ENCODE data around the gene SLC9A8. TPM values are rescaled to one million over a fixed set of nuclear protein-coding genes. Genes with fewer than 3 reads are reported as not detected.

The SLC9A8 gene
- total and polyA plus RNA-seq, 2 donors (not counting 3 experiments of a cell fraction or from before 2014, with no cell fraction given), result 5.1 to 14.4 TPM

GRCh38 chr20:49835031-49835430 is 22.4 kb downstream of the SLC9A8 start:
- peaks cover 0 to 3% of the 10 kb centered on the region in 2 experiments for H3K36me3 ChIP-seq (ENCODE audit: control insufficient read depth in 2 of 2, extremely low read depth in 1 of 2, insufficient read depth in 2 of 2, low read length in 2 of 2)
- no peaks in the 10 kb centered on the region for H4K20me1 ChIP-seq (replicated peaks; ENCODE audit: control insufficient read depth, extremely low read depth, insufficient read depth, low read length)
- no TSS peak for BruUV-seq (replicated peaks)
- no peaks in the 10 kb centered on the region for H3K9me1 ChIP-seq (replicated peaks; ENCODE audit: control insufficient read depth, extremely low read depth, insufficient read depth, low read length)
- H3K9me3 ChIP-seq (replicated peaks; ENCODE audit: control insufficient read depth, insufficient read depth, low read length), result no peaks in the 10 kb centered on the region
- no peak overlapping the region for H3K9ac ChIP-seq (replicated peaks; ENCODE audit: extremely low read depth, insufficient read depth, low read length)
- DNase-seq (ENCODE audit: low read depth, low spot score), result no peak
- no peak overlapping the region for H3K27ac ChIP-seq (ENCODE audit: insufficient read depth, low read depth, low read length)
- no peaks in the 10 kb centered on the region for H3K79me2 ChIP-seq (ENCODE audit: control insufficient read depth, insufficient read depth, low read length)
- H2AFZ ChIP-seq (ENCODE audit: low read depth, low read length), result no peak overlapping the region
- dilution Hi-C loops (cut with MboI; ENCODE audit: extremely low pct_ligation_motif_present, low sequenced_read_pairs) (loop anchor here (25.0 kb wide), 1 partner anchor 173 kb away; no protein-coding TSS in a partner anchor), intact Hi-C loops (cut with micrococcal nuclease) (no loop called here)
- CTCF ChIA-PET, result no interaction called here
- POLR2A ChIA-PET, result no interaction called here
- FAIRE-seq, result no peak
- no peak overlapping the region for H3K4me2 ChIP-seq (ENCODE audit: insufficient read depth, low read length)
- no peaks in the 10 kb centered on the region for H3K27me3 ChIP-seq (ENCODE audit: control insufficient read depth in 2 of 2, insufficient read depth in 2 of 2, low read length in 2 of 2)
- TF ChIP-seq POLR2A (IDR thresholded peaks at IDR 0.05; ENCODE audit: low read depth, low read length) (no peak), JUN (IDR thresholded peaks at IDR 0.05; ENCODE audit: borderline replicate concordance, insufficient read depth, insufficient read length, low read depth) (no peak), MYC (IDR thresholded peaks at IDR 0.05; ENCODE audit: low read depth, low read length) (no peak), POLR2AphosphoS5 (IDR thresholded peaks at IDR 0.05; ENCODE audit: insufficient read depth, low read depth, low read length) (no peak), CTCF (IDR thresholded peaks at IDR 0.05; ENCODE audit: extremely low read depth in 1 of 2, insufficient read depth in 1 of 2, low read depth in 1 of 2, low read length in 2 of 2) (no peak), EZH2 (IDR thresholded peaks at IDR 0.05; ENCODE audit: borderline replicate concordance, low read depth, low read length, severe bottlenecking) (no peak), MAX (IDR thresholded peaks at IDR 0.05; ENCODE audit: insufficient read depth, insufficient read length) (no peak), FOS (IDR thresholded peaks at IDR 0.05; ENCODE audit: borderline replicate concordance, insufficient read depth, low read length) (no peak)
- H3K4me3 ChIP-seq (replicated peaks in 1 of 3; ENCODE audit: insufficient read depth in 1 of 3, low read depth in 1 of 3, low read length in 3 of 3), result no peak overlapping the region
- H3K4me1 ChIP-seq (ENCODE audit: control insufficient read depth, extremely low read depth, insufficient read depth, low read length), result no peaks in the 10 kb centered on the region

Measured in endothelial cell of umbilical vein (primary cell).